ENCODE measurements around the gene RBX1.
A peak's percentile ranks its signal among the peaks of the same experiment; 100 is the strongest.

RBX1 gene

GRCh38 chr22:41021061-41021612 is 70.0 kb downstream of the RBX1 start:
- peak overlapping the region; percentile 87 for H3K27ac ChIP-seq
- DNase-seq (ENCODE audit: low read depth, low spot score): no peak

GRCh38 chr22:41021613-41022454 is 70.7 kb downstream of the RBX1 start:
- H3K27ac ChIP-seq: peak overlapping the region; percentile 87
- no peak for DNase-seq (ENCODE audit: low read depth, low spot score)

GRCh38 chr22:41022470-41023298 is 71.5 kb downstream of the RBX1 start:
- DNase-seq (ENCODE audit: low read depth, low spot score): no peak
- H3K27ac ChIP-seq: peak overlapping the region; percentile 87
